Measurements from ENCODE around the gene P2RX3. TPM values are rescaled to one million over a fixed set of nuclear protein-coding genes. Genes with fewer than 3 reads are reported as not detected.
A peak's percentile ranks its signal among the peaks of the same experiment; 100 is the strongest.
"Not testable (repeated sequence)": the region's sequence is repeated elsewhere in the genome, so short reads cannot be mapped to it uniquely, and the experiment has no call there.

The P2RX3 gene
- total RNA-seq, 1 donor from 2014 or later: not detected

DNA sequence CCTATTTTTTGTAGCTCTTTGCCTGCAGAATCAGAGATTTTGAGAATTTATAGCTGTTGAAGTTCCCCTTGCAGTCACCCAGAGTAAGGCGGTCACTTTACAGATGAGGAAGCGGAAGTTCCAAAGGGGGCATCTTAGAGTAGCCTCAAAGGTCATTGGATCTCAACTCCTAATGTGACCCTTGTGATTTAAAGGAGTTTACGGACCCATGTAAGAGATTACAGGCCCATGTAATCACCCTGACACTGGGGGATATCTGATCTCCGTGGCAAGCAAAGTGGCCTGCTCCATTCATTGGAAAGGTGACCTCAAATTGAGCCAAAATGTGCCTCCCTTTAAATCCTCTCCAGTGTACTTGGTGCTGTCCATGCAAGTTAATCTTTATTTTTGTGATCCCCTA, 15.7 kb downstream of the P2RX3 start:
- ATAC-seq: no peak

DNA sequence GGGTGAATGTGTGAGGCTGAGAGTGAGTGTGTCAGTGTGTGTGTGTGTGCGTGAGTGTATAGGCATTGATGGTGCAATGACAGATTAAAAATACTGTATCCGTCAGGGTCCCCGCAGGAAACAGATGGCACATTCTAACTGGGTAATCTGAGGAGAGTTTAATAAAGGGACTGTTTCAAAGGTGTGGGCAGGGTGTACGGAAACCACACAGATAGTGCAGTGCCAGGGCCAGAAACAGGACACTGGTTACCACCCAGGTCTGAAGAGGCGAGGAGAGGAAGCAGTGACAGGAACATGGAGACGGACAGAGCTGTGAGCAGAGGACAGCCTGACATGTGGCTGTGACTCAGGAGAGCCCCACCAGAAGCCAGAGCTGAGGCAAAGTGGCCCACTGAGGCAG, 16.5 kb downstream of the P2RX3 start:
- ATAC-seq: peak; percentile 35

DNA sequence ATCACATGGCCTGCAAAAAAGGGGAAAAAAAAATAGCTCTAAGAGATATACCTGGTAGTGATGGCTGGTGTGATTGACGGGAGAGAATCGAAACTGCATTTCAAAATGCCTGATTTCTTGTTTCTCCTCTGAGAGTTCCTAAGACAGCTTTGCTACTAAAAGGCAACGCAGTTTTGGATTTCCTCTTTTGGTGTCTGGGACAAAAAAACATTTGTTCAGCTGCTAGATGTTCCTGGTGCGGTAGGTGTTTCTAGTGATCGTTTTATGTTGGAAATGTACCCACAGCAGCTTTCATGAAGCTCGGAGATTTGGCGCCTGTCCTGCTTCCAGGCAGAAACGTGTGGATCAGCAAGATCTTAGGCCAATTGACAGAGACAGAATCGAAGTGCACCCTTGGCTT, 18.1 kb downstream of the P2RX3 start:
- ATAC-seq: no peak

DNA sequence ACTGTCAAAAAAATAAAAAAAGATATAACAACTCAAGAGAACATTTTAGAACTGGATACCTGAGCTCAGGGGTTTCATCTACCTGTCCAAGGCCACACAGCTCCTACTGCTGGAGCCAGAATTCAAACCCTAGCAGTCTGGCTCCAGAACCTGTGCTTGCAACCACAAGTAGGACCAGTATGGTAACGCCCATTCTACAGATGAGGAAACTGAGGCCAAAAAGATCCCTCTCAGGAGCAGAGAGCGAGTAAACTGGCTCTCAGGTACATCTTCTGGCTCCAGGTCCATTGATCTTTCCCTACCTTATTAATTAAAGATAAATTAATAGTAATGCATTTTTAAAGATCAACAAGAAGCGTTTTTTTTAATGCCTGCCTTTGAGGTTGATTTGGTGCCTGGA, 19.2 kb downstream of the P2RX3 start:
- no peak for ATAC-seq

DNA sequence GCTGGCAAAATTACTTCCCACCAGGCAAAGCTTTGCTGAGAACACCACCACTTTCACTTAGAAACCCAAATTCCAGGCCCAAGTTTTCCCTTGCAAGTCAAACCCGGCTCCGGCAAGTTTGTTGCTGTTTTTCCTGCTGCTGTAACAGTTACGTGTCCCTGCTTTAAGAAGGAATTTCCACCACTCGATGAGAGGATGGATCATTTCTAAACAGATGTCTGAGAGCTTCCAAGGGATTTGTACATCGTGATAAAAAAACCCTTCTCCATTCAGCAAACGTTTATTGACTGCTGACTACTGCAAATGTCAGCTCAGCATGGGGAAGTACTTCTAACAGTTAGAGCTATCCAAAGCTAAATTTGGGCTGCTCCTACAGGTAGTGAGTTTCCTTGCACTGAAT, 19.7 kb downstream of the P2RX3 start:
- ATAC-seq: no peak

DNA sequence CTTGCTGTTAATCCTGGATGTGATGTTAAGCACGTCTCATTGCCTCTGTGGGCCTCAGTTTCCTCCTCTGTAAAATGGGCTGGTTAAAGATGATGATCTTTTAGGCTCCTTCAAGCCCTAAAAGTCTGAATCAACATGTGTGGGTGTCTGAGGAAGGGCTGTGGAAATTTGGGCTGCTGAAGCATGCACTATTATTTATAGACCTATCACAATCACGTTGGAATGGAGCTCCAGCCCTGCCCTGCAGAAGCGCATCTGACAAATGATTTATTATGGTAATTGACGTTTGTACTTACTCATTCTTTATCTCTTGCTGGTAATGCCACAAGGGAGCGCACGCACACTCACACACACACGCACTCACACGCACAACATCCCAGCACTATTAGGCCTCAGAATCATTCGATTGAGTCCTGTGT, 20.4 kb downstream of the P2RX3 start:
- ATAC-seq: peak; percentile 42

DNA sequence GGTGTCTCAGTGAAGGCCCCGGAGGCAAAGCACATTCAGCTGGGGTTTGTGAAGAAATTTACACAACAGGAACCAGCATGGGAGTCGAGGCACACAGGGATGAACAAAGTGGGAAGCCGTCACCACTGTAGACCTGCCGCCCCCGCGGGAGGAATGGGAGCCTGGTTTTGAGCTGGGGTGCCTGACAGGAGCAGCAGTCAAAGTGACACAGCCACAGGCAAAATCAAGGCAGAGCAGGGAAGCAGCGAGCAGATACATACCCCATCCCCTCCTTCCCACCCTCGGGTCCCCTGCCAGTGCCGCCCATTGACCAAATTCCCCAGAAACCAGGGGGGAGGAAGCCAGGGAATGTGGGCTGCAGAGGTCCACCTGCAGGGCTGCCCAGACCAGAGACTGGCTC, 20.8 kb downstream of the P2RX3 start:
- ATAC-seq: no peak

DNA sequence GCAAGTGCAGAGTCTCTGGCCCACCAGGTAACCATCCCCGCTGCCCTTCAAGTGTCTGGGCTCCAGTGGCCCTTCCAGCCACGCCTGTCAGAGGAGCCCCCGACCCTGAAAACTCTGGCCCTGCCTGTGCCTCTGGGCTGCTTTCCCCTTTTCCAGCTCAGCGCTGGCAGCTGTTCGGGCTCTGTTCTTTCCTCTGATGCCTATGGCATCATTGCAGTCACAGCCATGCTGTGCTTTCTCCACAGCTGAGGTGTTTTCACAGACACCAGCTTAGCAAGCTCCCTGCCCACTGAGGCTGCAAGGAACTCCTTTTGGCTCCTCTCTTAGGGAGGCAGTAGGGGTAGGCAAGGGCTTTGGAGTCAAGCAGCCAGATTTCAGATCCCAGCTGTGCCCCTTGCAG, 21.2 kb downstream of the P2RX3 start:
- ATAC-seq: no peak

DNA sequence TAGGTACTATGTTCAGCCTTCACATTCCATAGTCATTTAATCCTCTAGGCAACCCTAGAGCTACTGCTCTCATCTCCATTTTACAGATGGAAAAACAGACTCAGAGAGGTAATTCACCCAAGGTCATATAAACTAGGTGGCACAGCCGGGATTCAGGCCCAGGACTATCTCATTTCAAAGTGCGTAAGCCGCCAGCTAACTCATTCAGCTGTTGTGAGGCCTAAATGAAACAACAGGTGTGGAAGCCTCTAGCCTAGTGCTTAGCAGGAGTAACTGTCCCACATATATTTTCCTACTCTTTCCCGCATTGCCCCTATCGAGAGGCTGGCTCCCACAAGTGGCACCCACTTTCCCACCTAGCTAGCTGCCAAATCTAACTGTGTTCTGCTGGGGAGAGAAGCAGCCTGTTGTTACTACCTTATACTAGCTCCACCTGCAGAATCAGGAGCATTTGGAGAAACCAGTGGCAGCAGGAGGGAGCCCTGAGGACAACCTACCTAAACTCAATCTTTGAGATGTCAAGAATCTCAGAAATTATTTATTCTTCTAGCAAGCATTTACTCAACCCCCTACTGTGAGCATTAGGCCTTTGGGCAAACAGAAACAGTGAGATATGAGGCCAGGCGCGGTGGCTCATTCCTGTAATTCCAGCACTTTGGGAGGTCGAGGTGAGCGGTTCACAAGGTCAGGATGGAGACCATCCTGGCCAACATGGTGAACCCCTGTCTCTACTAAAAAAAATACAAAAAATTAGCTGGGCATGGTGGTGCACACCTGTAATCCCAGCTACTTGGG, 21.9 kb downstream of the P2RX3 start:
- no peak for ATAC-seq

DNA sequence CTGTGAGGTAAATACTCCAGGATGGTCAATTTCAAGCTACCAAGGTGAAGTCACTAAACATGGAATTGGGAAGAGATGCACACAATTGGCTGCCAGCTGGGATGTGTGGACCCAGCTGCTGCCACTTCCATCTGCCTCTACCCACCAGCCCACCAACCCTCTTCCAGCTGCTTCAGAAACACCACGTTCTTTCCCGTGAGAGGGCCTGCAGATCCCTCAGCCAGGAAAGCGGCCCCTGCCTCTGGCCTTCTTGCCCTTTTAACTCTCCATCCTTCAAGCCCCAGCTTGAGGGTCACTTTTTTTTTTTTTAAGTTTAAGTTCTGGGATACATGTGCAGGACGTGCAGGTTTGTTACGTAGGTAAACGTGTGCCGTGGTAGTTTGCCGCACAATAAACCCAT, 22.8 kb downstream of the P2RX3 start:
- no peak for ATAC-seq

DNA sequence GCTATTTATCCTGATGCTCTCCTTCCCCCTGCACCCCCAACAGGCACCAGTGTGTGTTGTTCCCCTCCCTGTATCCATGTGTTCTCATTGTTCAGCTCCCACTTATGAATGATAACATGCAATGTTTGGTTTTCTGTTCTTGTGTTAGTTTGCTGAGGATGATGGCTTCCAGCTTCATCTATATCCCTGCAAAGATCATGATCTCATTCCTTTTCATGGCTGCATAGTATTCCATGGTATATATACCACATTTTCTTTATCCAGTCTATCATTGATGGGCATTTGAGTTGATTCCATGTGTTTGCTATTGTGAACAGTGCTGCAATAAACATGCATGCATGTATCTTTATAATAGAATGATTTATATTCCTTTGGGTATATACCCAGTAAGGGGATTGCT, 23.3 kb downstream of the P2RX3 start:
- ATAC-seq: not testable (repeated sequence)

DNA sequence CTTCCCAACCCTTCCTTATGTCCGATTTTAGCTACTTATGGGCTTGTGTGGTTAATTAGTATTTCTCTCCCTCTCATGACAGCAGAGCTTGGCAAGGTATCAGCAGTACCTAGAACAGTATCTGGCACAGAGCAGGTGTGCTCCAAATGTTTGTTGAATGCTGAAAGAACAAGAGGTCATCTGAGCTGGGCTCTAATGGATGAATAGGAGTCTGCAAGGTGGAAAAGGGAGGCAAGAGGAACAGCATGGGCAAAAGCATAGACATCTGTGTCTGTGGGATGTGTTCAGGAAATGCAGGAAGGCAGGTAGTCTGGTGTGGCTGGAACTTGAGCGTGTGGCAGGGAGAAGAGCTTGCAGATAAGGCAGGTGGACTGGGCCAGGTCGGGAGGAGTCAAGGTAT, 23.8 kb downstream of the P2RX3 start:
- no peak for ATAC-seq

DNA sequence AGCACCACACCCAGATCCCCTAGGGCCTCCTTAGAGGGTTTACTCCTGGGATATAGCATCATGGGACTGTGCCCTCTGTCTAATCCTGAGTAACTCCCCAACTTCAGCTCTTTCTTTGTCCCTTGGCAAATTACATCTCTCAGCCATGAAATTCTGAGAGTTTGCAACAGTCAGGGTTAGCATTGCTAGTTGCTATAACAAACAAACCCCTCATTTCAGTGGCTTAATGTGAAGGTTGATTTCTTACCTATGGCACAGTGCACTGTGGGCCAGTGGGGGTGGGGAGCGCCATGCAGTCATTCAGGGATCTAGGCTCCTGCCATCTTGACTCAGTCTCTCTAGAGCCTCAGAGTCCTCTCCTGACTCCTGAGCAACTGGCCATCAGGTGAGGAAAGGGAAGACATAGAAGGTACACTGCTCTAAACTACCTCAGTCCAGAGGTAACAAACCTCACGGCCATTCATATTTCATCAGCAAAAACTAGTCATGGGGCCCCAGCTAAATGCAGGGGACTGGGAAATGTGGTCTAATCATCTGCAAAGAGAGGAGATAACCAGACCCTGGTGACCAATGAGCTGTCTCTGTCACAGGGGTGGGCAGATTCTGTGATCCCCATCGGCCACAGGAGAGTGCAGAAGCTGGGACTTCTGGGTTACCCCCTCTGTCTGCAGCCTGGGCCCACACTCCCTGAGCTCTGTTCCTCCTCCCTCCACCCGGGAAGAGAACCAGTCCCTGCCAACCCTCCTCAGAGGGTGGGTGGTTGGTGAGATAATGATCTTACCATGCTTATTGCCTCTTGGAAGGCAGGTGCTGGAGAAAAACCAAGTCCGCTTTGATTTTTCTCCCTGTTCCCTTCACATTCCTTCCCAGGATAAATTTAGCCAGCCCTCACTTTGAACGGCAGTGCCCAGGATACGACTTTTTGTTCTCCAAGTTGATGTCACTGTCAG, 25.3 kb downstream of the P2RX3 start:
- no peak for ATAC-seq

DNA sequence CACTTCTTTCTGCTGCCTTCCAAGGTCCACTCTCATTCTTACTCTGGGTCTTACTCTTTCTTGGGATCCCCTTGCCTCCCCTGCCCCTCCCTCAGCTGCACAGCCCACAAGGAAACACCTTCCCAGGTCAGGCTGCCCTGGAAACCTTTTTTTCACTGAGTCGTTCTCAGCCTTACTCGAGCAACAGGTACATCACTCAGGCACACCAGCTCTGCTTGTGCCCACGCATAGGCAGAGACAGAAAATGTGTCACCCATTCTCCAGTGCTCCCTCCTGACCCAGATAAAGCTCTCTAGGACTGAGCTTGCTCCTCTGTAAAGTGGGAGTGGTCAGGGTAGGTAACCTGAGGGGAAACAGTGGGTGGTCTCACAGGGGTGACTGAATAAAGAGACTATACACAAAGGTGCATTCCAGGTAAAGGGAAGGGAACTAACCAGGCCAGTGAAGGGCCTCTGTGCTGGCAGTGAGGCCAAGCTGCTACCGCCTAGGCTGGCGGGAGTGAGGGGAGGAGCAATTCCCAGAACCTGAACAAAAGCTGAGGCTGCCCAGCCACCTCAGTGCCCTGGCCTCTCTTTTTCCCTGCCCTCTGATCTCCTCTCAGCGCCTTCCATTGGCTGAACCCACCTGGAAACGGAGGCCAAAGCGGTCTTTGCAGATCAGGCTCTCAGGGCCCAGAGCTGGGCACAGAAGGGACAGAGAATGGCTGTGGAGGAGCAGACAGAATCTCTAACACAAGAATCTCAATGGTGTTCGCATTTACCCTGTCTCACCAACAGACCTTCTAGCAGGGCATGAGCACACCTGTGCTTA, 26.9 kb downstream of the P2RX3 start:
- no peak for ATAC-seq

DNA sequence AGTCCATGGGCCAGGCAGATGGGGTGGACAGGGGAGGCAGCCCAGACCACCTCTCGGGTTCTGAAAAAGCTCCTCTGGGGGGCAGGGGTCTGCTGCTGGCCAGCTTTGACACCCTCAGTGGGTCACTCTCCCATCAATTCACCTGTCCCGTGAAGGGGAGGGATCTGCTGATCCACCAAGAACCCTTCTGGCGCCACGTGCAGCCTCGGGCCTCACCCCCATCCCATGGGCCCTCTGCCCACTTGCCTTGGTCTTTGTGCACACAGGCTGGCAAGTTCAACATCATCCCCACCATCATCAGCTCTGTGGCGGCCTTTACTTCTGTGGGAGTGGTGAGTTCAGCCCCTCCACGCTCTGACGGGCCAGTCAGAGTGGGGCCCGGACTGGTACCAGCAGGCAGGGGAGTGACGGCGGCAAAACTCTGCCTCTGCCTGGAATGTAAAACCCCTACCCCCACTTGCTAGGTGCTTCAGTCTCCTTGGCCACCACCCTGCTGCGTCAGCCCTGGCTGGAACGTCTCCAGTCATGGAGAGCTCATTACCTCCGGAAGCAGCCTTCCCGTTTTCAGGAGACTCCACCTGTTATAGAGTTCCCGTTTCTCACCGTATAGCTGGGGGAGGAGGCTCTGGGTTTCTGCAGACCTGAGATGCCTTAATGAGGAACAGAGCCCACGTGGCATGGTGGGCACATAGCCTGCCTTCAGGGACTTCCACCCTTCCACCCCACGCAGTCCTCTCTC, 30.1 kb downstream of the P2RX3 start:
- no peak for ATAC-seq

DNA sequence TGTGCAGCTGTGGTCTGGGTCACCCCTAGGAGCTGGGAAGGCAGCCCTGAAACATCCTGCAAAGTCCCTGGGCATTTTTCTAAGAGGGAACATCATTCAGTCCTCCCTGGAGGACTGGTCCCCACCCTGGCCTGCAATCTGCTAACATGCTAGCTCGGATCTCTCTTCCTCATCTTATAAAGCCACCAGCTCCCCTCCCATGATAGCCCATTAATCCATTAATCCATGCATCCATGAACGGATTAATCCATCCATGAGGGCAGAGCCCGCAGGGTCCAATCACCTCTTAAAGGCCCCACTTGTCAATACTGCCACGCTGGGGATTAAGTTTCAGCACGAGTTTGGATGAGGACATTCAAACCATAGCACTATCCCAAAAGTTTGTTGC, 30.7 kb downstream of the P2RX3 start:
- ATAC-seq: no peak

DNA sequence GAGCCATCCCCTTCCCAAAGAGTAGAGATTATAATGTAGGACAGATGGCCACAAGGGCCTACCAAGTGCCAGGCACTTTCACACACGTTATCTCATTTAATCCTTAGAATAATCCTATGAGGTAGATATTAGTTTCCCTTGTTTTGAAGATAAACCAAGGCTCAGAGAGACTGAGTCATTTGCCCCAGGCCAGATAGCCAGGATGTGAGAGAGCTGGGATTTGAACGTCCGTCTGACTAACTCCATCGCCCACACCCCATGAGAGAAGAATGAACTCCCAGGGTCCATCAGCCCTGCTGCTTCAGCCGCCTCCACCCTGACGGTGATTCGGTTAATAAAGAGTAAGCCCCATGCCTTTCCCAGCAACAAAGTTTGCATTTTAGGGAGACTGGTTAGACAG, 32.1 kb downstream of the P2RX3 start:
- peak; percentile 36 for ATAC-seq

DNA sequence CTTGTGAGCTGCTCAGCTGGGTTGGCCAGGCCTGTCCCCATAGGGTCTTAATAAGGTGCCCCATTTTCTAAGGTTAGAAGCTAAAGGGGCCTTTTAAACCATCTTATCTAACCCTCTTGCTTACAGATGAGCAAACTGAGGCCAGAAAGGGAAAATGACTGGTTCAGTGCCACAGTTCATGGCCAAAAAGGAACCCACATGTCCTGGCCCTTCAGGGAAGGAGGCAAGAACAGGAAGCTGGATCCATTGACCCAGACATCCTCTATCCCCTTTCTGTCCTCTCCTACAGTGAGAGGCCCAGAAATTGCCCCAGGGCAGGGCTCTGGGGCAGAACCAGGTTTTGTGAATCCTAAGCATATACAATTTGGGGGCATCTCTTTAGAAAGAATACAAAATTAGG, 32.8 kb downstream of the P2RX3 start:
- ATAC-seq: no peak

DNA sequence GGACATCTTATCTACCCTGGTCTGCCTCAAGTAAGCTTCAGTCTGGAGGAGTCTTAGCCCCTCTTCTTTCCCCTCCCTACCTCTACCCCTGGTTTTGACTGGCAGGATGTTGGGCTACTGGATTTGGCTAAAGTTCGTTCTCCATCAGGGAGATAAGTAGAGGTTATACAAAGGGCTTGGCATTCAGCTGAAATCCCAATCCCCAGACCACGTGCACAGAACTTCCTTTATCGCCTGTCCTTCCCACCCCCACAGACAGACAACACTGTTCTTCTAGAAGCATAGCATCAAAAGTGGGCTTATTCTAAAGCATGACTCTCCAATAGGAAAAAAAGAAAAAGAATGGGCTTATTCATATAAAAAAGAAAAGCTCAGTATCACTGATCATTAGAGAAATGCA, 35.0 kb downstream of the P2RX3 start:
- ATAC-seq: no peak

DNA sequence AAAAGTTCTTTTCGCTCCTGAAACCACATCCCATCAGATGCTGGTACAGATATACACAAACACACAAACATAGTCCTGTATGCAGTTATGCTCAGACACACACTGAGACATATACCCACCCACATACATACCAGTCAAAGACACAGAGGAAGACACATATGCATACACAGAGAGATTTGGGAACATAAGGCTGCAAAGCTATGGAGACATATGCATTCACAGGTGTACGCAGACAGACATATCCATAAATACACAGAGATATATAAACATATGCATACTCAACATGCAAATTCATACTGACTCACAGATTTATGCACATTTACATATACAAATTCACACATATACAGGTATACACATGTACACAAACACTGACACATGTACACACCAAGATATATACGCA, 36.8 kb downstream of the P2RX3 start:
- ATAC-seq: no peak

DNA sequence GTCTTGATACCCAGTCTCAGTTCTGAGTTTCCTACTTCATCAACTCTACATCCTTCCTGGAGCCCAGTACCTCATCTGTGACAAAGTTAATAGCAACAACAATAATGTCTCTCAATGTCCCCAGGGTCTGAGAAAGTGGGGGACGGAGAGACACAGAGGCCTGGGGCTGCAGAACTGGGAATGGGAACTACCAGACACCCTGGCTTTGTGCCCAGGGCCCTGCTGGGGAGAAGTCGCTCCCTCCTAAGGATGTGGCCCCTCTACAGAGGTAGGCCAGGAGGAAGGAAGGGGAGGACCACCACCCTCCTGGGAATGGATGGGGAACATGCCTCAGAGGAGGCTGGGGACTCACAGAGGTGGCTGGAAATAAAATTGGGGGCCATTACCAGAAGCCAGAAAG, 37.3 kb downstream of the P2RX3 start:
- ATAC-seq: no peak

All from esophagus mucosa (tissue), 1 donor.